Endothelial cell of umbilical vein (primary cell): ENCODE results near the gene ABCD1. TPM values are rescaled to one million over a fixed set of nuclear protein-coding genes. Genes with fewer than 3 reads are reported as not detected.

Experiments
- BruUV-seq: library from RNA; stranded (reverse); fragments of 400-500 nt; replicated peaks from 2 replicates; lab custom pipeline; 2021; lab: Mats Ljungman, UMichigan
- CTCF ChIA-PET: fragments of 300-600, 350-600 bp; sonication (Branson Sonifier 250); formaldehyde crosslinking; loops from one replicate; lab custom pipeline; 2021; ENCODE audit warnings: antibody characterized with exemption, inconsistent platforms; lab: Charles Lee
- POLR2A ChIA-PET: fragments of 300-600, 350-600 bp; sonication (Branson Sonifier 250); formaldehyde crosslinking; loops from one replicate; lab custom pipeline; 2021; ENCODE audit warnings: antibody characterized with exemption, inconsistent platforms; lab: Charles Lee
- DNase-seq: peaks from one replicate; pipeline ENCODE4 v3.0.0-alpha.2; 2011; ENCODE audit warnings: low read depth, low spot score
- FAIRE-seq: peaks from 2 replicates; lab custom pipeline; 2011; peaks lifted over from hg19 to GRCh38; lab: Jason Lieb, UNC
- H2AFZ ChIP-seq: 2 replicates; pipeline ENCODE4 v1.6.0; 2012; ENCODE audit warnings: low read depth, low read length, control low read depth, inconsistent platforms
- H3K27ac ChIP-seq: 2 replicates; pipeline ENCODE4 v1.5.1; 2011; ENCODE audit warnings: low read depth, mild to moderate bottlenecking, control low read depth, low read length, moderate library complexity; ENCODE audit not compliant: insufficient read depth
- H3K27me3 ChIP-seq, 2 experiments: 2 replicates each; pipeline versions ENCODE4 v1.6.0 to v1.6.1; 2011; ENCODE audit warnings: low read length in 2 of 2, mixed read lengths in 1 of 2; ENCODE audit not compliant: control insufficient read depth in 2 of 2, insufficient read depth in 2 of 2
- H3K36me3 ChIP-seq, 2 experiments: 2 replicates in 1 of 2; 3 replicates in 1 of 2; pipeline ENCODE4 v1.5.1; 2011; ENCODE audit warnings: low read length in 2 of 2, mild to moderate bottlenecking in 1 of 2, moderate library complexity in 1 of 2; ENCODE audit not compliant: control insufficient read depth in 2 of 2, insufficient read depth in 2 of 2; ENCODE audit errors: extremely low read depth in 1 of 2
- H3K4me1 ChIP-seq: 3 replicates; pipeline ENCODE4 v1.5.1; 2011; ENCODE audit warnings: mild to moderate bottlenecking, low read length; ENCODE audit not compliant: control insufficient read depth, insufficient read depth; ENCODE audit errors: extremely low read depth
- H3K4me2 ChIP-seq: 2 replicates; pipeline ENCODE4 v1.6.1; 2011; ENCODE audit warnings: low read length, control low read depth, mixed read lengths; ENCODE audit not compliant: insufficient read depth
- H3K4me3 ChIP-seq, 3 experiments: fragments of 200-600 bp in 1 of 3; sonication (generic), shearing (Covaris generic) in 1 of 3; replicated peaks in 1 of 3; 2 replicates each; pipeline ENCODE4 v1.5.1; 2011 to 2016; ENCODE audit warnings: control low read depth in 3 of 3, low read length in 3 of 3, mild to moderate bottlenecking in 2 of 3, inconsistent platforms in 1 of 3, low read depth in 1 of 3, moderate library complexity in 1 of 3; ENCODE audit not compliant: insufficient read depth in 1 of 3
- H3K79me2 ChIP-seq: 2 replicates; pipeline ENCODE4 v1.6.0; 2012; ENCODE audit warnings: low read length, inconsistent platforms; ENCODE audit not compliant: control insufficient read depth, insufficient read depth
- H3K9ac ChIP-seq: replicated peaks from 2 replicates; pipeline ENCODE3; 2011; ENCODE audit warnings: low read length, control low read depth; ENCODE audit not compliant: insufficient read depth; ENCODE audit errors: extremely low read depth
- H3K9me1 ChIP-seq: replicated peaks from 3 replicates; pipeline ENCODE4 v1.6.0; 2011; ENCODE audit warnings: mild to moderate bottlenecking, low read length; ENCODE audit not compliant: control insufficient read depth, insufficient read depth; ENCODE audit errors: extremely low read depth
- H3K9me3 ChIP-seq: replicated peaks from 2 replicates; pipeline ENCODE4 v1.5.1; 2012; ENCODE audit warnings: low read length, inconsistent platforms; ENCODE audit not compliant: control insufficient read depth, insufficient read depth
- H4K20me1 ChIP-seq: replicated peaks from 2 replicates; pipeline ENCODE3; 2011; ENCODE audit warnings: mild to moderate bottlenecking, low read length; ENCODE audit not compliant: control insufficient read depth, insufficient read depth; ENCODE audit errors: extremely low read depth
- CTCF ChIP-seq, 2 donors: IDR thresholded peaks; 1 replicate in 1 of 2; 2 replicates in 1 of 2; pipeline ENCODE4 v1.5.1; 2011; ENCODE audit warnings: low read length in 2 of 2, mild to moderate bottlenecking in 2 of 2, moderate library complexity in 2 of 2, control low read depth in 1 of 2, inconsistent platforms in 1 of 2, low read depth in 1 of 2; ENCODE audit not compliant: insufficient read depth in 1 of 2; ENCODE audit errors: extremely low read depth in 1 of 2
- EZH2 ChIP-seq: IDR thresholded peaks from 2 replicates; pipeline ENCODE4 v1.6.1; 2012; ENCODE audit warnings: borderline replicate concordance, low read depth, mild to moderate bottlenecking, moderate library complexity, low read length, inconsistent platforms; ENCODE audit not compliant: severe bottlenecking
- FOS ChIP-seq: IDR thresholded peaks from 2 replicates; pipeline ENCODE4 v1.6.1; 2011; ENCODE audit warnings: mild to moderate bottlenecking, low read length, moderate library complexity, borderline replicate concordance; ENCODE audit not compliant: insufficient read depth
- GATA2 ChIP-seq: IDR thresholded peaks from 2 replicates; pipeline ENCODE4 v1.7.0; 2011; ENCODE audit warnings: low read depth, mild to moderate bottlenecking, moderate library complexity, mixed read lengths, low read length; ENCODE audit not compliant: insufficient read length, insufficient read depth
- JUN ChIP-seq: IDR thresholded peaks from 2 replicates; pipeline ENCODE4 v1.6.1; 2011; ENCODE audit warnings: borderline replicate concordance, low read depth; ENCODE audit not compliant: insufficient read length, insufficient read depth
- MYC ChIP-seq: IDR thresholded peaks from one replicate; pipeline ENCODE4 v1.6.1; 2011; ENCODE audit warnings: mild to moderate bottlenecking, low read depth, low read length
- POLR2A ChIP-seq: IDR thresholded peaks from 2 replicates; pipeline ENCODE4 v1.6.1; 2012; ENCODE audit warnings: low read depth, mild to moderate bottlenecking, control low read depth, low read length
- POLR2AphosphoS5 ChIP-seq: IDR thresholded peaks from 2 replicates; pipeline ENCODE4 v1.6.1; 2012; ENCODE audit warnings: low read depth, mild to moderate bottlenecking, control low read depth, low read length, moderate library complexity; ENCODE audit not compliant: insufficient read depth
- dilution Hi-C: fragments of 300-500 bp; cut with MboI; formaldehyde crosslinking; loops from one replicate; pipeline ENCODE4 v1.15.0; 2019; ENCODE audit warnings: low sequenced_read_pairs; ENCODE audit not compliant: extremely low pct_ligation_motif_present
- intact Hi-C: fragments of 100-400 bp; cut with micrococcal nuclease; formaldehyde crosslinking; loops from one replicate; pipeline ENCODE4 v1.10.0; 2022
- polyA plus RNA-seq, 4 experiments: library from polyadenylated mRNA; depleted of rRNA in 3 of 4; stranded (reverse) in 3 of 4; unstranded in 1 of 4; fragments of >200 nt; gene quantifications; 2 replicates each; pipeline versions ENCODE4 v1.2.1 to v1.2.3, GENCODE V29; 2011 to 2012; ENCODE audit warnings: missing spikeins in 1 of 4
- total RNA-seq: library from RNA; stranded (reverse); gene quantifications from 2 replicates; pipeline ENCODE4 v1.2.3, GENCODE V29; 2021
- TF ChIP-seq, protein P1 (sequence below): IDR thresholded peaks from 2 replicates; pipeline ENCODE4 v1.6.1; 2011; ENCODE audit not compliant: insufficient read depth, insufficient read length

ABCD1 gene
- total and polyA plus RNA-seq, 2 donors (not counting 3 experiments of a cell fraction or from before 2014, with no cell fraction given): 9.1 to 12.9 TPM

GRCh38 chrX:153768311-153769157, 43.9 kb downstream of the ABCD1 start:
- no peak for FAIRE-seq
- dilution Hi-C loops (no loop called here), intact Hi-C loops (loop anchor here (10.0 kb wide), 1 partner anchor 276 kb away; no protein-coding TSS in a partner anchor)
- TF ChIP-seq EZH2 (no peak), MYC (no peak), POLR2A (no peak), FOS (no peak), JUN (no peak), CTCF (IDR thresholded peaks at IDR 0.05; ENCODE audit: extremely low read depth in 1 of 2, insufficient read depth in 1 of 2, low read depth in 1 of 2, low read length in 2 of 2) (no peak), POLR2AphosphoS5 (no peak), GATA2 (no peak)
- TF ChIP-seq, protein P1, sequence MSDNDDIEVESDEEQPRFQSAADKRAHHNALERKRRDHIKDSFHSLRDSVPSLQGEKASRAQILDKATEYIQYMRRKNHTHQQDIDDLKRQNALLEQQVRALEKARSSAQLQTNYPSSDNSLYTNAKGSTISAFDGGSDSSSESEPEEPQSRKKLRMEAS: no peak
- Histone ChIP-seq H3K79me2 (no peaks in the 10 kb centered on the region), H3K4me3 (no peak overlapping the region), H3K9ac (no peak overlapping the region), H3K9me3 (no peaks in the 10 kb centered on the region), H3K9me1 (no peaks in the 10 kb centered on the region), H3K27ac (no peak overlapping the region), H3K4me2 (no peak overlapping the region), H3K27me3 (no peaks in the 10 kb centered on the region), H4K20me1 (no peaks in the 10 kb centered on the region), H3K36me3 (peaks cover 0 to 17% of the 10 kb centered on the region in 2 experiments), H2AFZ (no peak overlapping the region), H3K4me1 (peaks cover 20% of the 10 kb centered on the region)
- BruUV-seq: no TSS peak
- ChIA-PET POLR2A (no interaction called here), CTCF (interaction anchor here (1.3 kb wide), 1 partner anchor 11 kb away, joined by 3 read pairs; no protein-coding TSS in a partner anchor)
- no peak for DNase-seq
